NOMO-1 treated with DMSO at 0.1 percent for 48 hours (cell line): Measurements from ENCODE around the gene EMILIN2.

Experiments
- DNase-seq: peaks from one replicate; lab custom pipeline; 2025; ENCODE audit not compliant: unreplicated experiment; lab: John Stamatoyannopoulos, UW

EMILIN2 gene

GRCh38 chr18:2897448-2898185 lies 50.8 kb downstream of the EMILIN2 start:
- no peak for DNase-seq

- peak; percentile 66 for DNase-seq
Measured at GRCh38 chr18:2898186-2898640, 51.4 kb downstream of the EMILIN2 start.

- DNase-seq = no peak
Measured at GRCh38 chr18:2900684-2901422, 54.0 kb downstream of the EMILIN2 start.

- no peak for DNase-seq
Measured at GRCh38 chr18:2901423-2901985, 54.7 kb downstream of the EMILIN2 start.

- DNase-seq = no peak
Measured at GRCh38 chr18:2902327-2902726, 55.5 kb downstream of the EMILIN2 start.

GRCh38 chr18:2903006-2903405 lies 56.2 kb downstream of the EMILIN2 start:
- DNase-seq = no peak

- DNase-seq = peak; percentile 34
Measured at GRCh38 chr18:2905854-2906703, 59.3 kb downstream of the EMILIN2 start.

GRCh38 chr18:2906704-2907549 lies 60.1 kb downstream of the EMILIN2 start:
- DNase-seq = peak; percentile 23

GRCh38 chr18:2907550-2908135 lies 60.8 kb downstream of the EMILIN2 start:
- no peak for DNase-seq

GRCh38 chr18:2908166-2908945 lies 61.5 kb downstream of the EMILIN2 start:
- no peak for DNase-seq

GRCh38 chr18:2908946-2909335 lies 62.1 kb downstream of the EMILIN2 start:
- no peak for DNase-seq

- DNase-seq = no peak
Measured at GRCh38 chr18:2909431-2910140, 62.8 kb downstream of the EMILIN2 start.

- DNase-seq = no peak
Measured at GRCh38 chr18:2910261-2910660, 63.5 kb downstream of the EMILIN2 start.

GRCh38 chr18:2910751-2911425 lies 64.1 kb downstream of the EMILIN2 start:
- DNase-seq = no peak

- no peak for DNase-seq
Measured at GRCh38 chr18:2911533-2911932, 64.7 kb downstream of the EMILIN2 start.

GRCh38 chr18:2912357-2913299 lies 65.8 kb downstream of the EMILIN2 start:
- no peak for DNase-seq
